Mesenteric fat pad (tissue), 1 donor: ENCODE results near the gene PLS3. TPM values are rescaled to one million over a fixed set of nuclear protein-coding genes. Genes with fewer than 3 reads are reported as not detected.

Experiments used
- DNase-seq: peaks from one replicate; pipeline ENCODE4 v3.0.0-alpha.2; 2020; ENCODE audit warnings: low spot score
- total RNA-seq: library from RNA; stranded (reverse); fragmentation: NEBNext Ultra II Directional; extraction: Animal tissue kit (Norgen Biotek cat#: 25700); gene quantifications from one replicate; pipeline ENCODE4 v1.2.1, GENCODE V29; 2021
- donor health status: DM: yes; HTN: yes; CAD: no.

Gene PLS3
- total RNA-seq, 1 donor from 2014 or later, result 69.7 TPM

DNA sequence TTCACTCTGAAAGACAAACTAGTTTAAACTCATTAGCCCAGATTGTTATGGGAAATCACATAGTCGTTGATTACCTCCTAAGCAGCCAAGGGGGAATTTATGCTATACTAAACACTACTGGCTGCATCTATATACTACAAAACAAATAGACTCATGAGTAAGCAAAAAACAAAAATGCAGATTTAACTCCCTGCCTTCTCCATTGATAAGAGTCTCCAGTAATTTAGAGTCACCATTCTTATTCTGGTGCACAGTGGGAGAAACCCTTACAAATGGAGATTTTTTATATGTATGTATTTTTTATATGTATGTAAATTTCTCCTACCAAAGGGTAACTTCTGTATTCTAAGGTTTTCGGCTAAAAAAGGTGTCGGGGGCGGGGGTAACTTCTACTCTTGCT, 126.6 kb downstream of the PLS3 start:
- DNase-seq, result no peak

DNA sequence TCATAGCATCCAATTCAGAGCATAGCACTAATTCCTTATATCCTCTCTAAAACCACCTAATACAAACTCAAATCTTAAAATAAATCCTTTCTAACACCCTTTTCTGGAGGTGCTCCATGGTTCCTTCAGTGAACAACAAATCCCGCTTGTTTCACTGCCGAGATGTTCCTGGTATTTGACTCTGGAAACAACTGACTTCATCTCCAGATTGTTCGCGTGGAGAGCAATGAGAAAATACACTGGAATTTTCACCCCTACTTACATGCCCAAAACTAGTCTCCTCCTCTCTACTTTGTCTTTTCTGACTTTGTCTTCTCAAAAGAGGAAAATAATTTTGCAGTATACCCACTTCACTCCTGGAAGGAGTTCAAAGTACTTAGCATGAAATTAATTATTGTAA, 129.0 kb downstream of the PLS3 start:
- DNase-seq, result no peak

DNA sequence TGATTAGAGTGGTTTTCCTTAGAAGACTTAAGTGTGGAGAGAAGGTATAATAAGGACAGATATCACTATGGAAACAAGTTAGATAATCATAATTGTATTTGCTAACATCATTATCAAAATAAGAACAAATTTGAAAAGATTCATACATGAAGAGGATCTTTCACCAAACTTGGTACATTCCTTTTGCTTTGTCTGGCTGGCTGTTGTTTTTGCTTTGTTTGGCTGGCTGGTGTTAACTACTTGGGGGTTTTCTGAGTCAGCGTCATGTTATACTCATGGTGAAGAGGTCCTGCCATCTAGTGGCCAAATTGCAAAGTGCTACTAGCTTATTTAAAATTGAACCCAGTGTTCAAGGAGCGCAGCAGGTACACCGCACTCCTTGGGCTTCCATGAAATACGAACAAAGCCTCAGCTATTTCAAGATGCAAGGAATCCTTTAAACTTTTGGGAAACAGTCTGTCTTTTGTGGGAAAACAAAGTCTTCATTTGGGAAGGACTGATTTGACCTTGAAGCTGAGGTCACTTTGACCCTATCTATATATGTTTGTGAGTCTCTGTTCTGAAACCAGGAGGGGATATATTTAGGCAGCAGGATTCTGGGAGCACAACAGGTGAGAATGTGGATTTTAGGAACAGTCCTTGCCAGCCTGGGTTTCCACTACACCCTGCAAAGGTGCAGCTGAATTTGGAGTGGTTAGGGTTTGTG, 129.7 kb downstream of the PLS3 start:
- DNase-seq, result no peak

DNA sequence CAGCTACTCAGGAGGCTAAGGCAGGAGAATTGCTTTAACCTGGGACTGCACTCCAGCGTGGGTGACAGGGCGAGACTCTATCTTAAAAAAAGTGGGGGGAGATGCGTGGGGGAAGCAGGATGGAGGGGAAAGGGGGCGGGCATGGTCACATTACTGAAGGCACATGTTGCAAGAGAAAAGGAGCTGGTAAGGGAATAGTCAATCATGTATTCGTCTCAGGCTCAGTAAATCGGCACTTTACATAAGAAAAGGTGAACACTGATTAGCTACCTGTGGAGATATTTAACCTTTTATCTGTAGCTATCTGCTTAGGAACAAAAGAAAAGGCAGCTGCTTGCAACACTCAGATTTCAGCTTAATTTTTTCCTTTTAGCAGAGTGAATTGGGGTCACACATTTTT, 132.5 kb downstream of the PLS3 start:
- DNase-seq, result no peak

DNA sequence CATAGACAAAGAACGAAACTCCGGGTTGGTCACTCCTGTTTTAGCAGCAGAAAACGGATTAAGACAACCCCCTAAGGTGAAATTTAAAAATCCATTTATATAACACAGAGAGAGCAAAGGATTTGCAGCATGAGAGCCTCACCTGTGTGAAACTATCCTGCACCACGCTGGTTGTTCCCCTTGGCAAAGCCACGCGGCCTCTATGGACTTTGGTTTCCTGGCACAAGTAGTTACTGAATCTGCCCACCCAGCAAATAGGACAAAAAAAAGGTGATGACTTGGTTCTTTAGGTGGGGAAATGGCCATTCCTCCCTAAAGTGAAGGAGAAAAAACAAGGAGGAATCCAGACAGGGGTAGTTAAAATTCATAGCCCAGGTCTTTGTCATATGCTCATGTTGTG, 133.1 kb downstream of the PLS3 start:
- no peak for DNase-seq

DNA sequence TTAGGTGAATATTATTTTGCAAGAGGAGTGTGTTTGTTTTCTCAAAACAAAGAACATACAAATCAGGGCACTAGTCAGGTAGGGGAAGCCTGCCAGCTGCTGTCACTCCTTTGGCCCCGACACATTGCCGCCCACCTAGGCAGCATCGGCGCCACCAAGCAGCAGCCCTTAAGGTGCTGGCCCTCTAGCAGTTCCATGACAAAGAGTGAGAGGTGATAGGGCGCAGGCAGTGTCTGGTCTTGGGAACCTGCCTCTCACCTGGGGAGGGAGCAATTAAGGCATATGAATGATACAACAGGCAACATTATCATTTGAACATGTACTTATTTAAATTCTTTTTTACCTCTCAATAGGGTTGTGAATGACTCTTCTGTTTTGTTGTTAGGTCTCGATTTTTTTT, 135.1 kb downstream of the PLS3 start:
- no peak for DNase-seq

DNA sequence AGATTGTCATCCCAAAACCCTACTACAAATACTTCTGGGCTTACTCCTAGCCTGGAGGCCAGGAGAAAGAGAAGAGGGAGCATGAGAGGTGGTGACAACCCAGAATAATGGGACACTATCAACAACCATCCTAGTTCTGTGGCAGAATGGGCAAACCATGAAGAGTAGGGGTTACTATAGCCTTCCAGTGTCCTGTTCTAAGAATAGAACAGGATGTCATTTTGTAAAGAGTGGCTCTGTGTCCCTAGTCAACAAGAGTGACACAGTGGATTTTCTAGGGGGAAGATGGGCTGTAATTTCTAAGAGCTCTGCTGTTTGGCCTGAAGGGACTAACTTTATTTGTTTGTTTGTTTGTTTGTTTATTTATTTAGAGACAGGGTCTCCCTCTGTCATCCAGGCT, 136.0 kb downstream of the PLS3 start:
- DNase-seq, result no peak

DNA sequence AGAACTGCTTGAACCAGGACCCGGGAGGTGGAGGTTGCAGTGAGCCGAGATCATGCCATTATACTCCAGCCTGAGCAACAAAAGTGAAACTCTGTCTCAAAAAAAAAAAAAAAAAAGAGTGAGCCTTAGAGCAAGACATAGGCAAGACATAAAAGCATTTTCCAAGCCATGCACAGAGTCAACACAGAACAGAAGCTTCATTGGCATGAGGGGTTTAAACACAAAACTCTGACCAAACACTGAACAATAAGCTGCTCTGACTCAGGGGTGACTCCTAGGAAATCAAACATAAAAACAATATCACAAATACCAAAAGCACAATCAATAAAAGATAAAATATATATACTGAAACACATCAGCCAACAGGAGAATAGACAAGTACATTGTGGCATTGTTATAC, 136.8 kb downstream of the PLS3 start:
- no peak for DNase-seq
